Loucy (cell line): ENCODE data around the gene TUFT1.

Experiments used
- CTCF ChIP-seq: fragments of 200-600 bp; sonication (generic); conservative IDR thresholded peaks from 2 replicates; pipeline ENCODE4 v1.5.1; 2014; ENCODE audit warnings: mild to moderate bottlenecking, antibody characterized with exemption, low read length
- EZH2phosphoT487 ChIP-seq: fragments of 200-600 bp; IDR thresholded peaks from 2 replicates; pipeline ENCODE4 v1.6.1; 2018; ENCODE audit warnings: antibody characterized with exemption, mild to moderate bottlenecking, moderate library complexity, borderline replicate concordance

- TF ChIP-seq CTCF (no peak), EZH2phosphoT487 (no peak)
Measured at GRCh38 chr1:151578941-151579340, 38.8 kb downstream of the TUFT1 start.
